HepG2 (cell line): ENCODE measurements around the gene RAB33B. TPM values are rescaled to one million over a fixed set of nuclear protein-coding genes. Genes with fewer than 3 reads are reported as not detected.

Source experiments
- ETV6 ChIP-seq: sonication (generic); formaldehyde crosslinking; conservative IDR thresholded peaks from 2 replicates; pipeline ENCODE4 v1.4.0; 2020; ENCODE audit warnings: missing genetic modification reagents
- FOXK2 ChIP-seq: fragments of 450-650 bp; IDR thresholded peaks from 2 replicates; pipeline ENCODE4 v1.6.1; 2016
- HMG20B ChIP-seq: conservative IDR thresholded peaks from 2 replicates; pipeline ENCODE4 v1.6.1; 2016; ENCODE audit warnings: missing genetic modification reagents, missing compliant biosample characterization
- JUNB ChIP-seq: sonication (generic); formaldehyde crosslinking; IDR thresholded peaks from 2 replicates; pipeline ENCODE4 v1.8.0; 2022; ENCODE audit warnings: missing genetic modification reagents, mild to moderate bottlenecking, borderline replicate concordance
- MZF1 ChIP-seq: sonication (generic); formaldehyde crosslinking; IDR thresholded peaks from 2 replicates; pipeline ENCODE4 v1.8.1; 2023; ENCODE audit warnings: mild to moderate bottlenecking, missing genetic modification reagents, borderline replicate concordance
- NONO ChIP-seq, 2 experiments: fragments of 450-650 bp in 1 of 2; sonication (generic) in 1 of 2; formaldehyde crosslinking in 1 of 2; IDR thresholded peaks in 1 of 2; conservative IDR thresholded peaks in 1 of 2; 2 replicates each; pipeline versions ENCODE4 v1.6.1 to v1.8.0; 2017 to 2022; ENCODE audit warnings: mild to moderate bottlenecking in 1 of 2, missing genetic modification reagents in 1 of 2, moderate library complexity in 1 of 2
- ZBTB21 ChIP-seq: sonication (generic); formaldehyde crosslinking; IDR thresholded peaks from 2 replicates; pipeline ENCODE4 v1.4.0; 2020; ENCODE audit warnings: missing genetic modification reagents
- ZBTB3 ChIP-seq: sonication (generic); formaldehyde crosslinking; IDR thresholded peaks from 2 replicates; pipeline ENCODE4 v1.4.0; 2020; ENCODE audit warnings: low read depth, mild to moderate bottlenecking, moderate library complexity, missing genetic modification reagents, borderline replicate concordance
- ZBTB8A ChIP-seq: sonication (generic); formaldehyde crosslinking; IDR thresholded peaks from 2 replicates; pipeline ENCODE4 v1.4.0; 2020; ENCODE audit warnings: mild to moderate bottlenecking, low read depth, missing genetic modification reagents, borderline replicate concordance
- ZNF546 ChIP-seq: sonication (generic); formaldehyde crosslinking; conservative IDR thresholded peaks from 2 replicates; pipeline ENCODE4 v1.8.1; 2023; ENCODE audit warnings: mild to moderate bottlenecking, missing genetic modification reagents
- ZNF724P ChIP-seq: sonication (generic); formaldehyde crosslinking; IDR thresholded peaks from 2 replicates; pipeline ENCODE4 v1.8.0; 2022; ENCODE audit warnings: missing genetic modification reagents, borderline replicate concordance
- ZNF772 ChIP-seq: sonication (generic); formaldehyde crosslinking; IDR thresholded peaks from 2 replicates; pipeline ENCODE4 v1.5.0; 2020; ENCODE audit warnings: mild to moderate bottlenecking, missing genetic modification reagents
- polyA plus RNA-seq, 8 experiments: library from polyadenylated mRNA; depleted of rRNA in 3 of 8; stranded (reverse) in 7 of 8; unstranded in 1 of 8; fragments of >200 nt; fragmentation: Illumina TruSeq in 4 of 8; extraction: Trizol in 4 of 8; gene quantifications; 2 replicates each; pipeline versions ENCODE4 v1.2.1 to v1.2.3, GENCODE V29; 2011 to 2016; ENCODE audit warnings: low read depth in 4 of 8, missing spikeins in 1 of 8, mixed read lengths in 1 of 8; ENCODE audit not compliant: insufficient read depth in 1 of 8
- total RNA-seq, 5 experiments: library from RNA; depleted of rRNA; stranded (reverse); fragments of >200 nt; fragmentation: Illumina TruSeq; extraction: Trizol; gene quantifications; 2 replicates each; pipeline ENCODE4 v1.2.3, GENCODE V29; 2016; ENCODE audit warnings: low read depth in 1 of 5
- TF ChIP-seq, protein P1 (sequence below): sonication (generic); formaldehyde crosslinking; IDR thresholded peaks from 2 replicates; pipeline ENCODE4 v1.5.0; 2020; ENCODE audit warnings: mild to moderate bottlenecking, missing genetic modification reagents, borderline replicate concordance
- TF ChIP-seq, protein P2 (sequence below): IDR thresholded peaks from 2 replicates; pipeline ENCODE4 v1.6.1; 2016; ENCODE audit warnings: missing compliant biosample characterization, missing genetic modification reagents, borderline replicate concordance

The RAB33B gene
- total and polyA plus RNA-seq, 2 of the 13 experiments (the other 11 are each of a cell fraction or from before 2014, with no cell fraction given): 7.6 to 8.1 TPM

DNA sequence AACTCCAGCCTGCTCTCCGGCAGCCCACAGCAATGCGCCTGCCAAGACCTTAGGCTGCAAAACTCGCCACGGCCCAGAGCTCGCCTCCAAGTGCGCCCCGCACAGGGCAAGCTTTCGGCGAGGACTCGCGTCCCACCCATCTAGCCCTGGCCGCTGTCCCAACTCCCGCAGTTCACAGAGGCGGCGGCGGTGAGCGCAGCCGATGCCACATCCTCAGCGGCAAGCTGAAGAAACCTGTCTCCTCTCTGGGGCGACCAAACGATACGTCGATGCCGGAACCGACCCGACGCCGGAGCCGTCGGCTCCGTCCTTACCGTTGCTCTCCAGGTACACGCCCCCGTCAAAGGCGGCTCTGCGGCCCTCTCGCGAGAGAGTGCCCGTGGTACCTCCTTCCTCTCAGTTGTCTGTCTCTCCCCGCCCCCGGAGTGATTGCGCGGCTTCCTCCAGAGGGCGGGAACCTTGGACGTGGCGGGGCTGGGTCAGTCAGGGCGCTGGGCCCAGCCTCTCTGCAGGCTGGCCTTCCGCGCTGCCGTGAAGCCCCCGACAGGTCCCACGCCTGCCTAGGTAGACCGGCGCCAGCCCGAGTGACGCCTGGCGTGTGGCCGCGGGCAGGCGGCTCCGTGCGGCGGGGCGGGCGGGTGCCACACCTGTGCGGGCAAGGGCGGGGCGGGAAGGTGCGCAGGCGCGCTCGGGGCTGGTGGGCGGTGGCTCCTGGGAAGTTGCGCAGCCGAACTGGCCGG, 380 bp upstream of the RAB33B start (continued):
- TF ChIP-seq, protein P1, sequence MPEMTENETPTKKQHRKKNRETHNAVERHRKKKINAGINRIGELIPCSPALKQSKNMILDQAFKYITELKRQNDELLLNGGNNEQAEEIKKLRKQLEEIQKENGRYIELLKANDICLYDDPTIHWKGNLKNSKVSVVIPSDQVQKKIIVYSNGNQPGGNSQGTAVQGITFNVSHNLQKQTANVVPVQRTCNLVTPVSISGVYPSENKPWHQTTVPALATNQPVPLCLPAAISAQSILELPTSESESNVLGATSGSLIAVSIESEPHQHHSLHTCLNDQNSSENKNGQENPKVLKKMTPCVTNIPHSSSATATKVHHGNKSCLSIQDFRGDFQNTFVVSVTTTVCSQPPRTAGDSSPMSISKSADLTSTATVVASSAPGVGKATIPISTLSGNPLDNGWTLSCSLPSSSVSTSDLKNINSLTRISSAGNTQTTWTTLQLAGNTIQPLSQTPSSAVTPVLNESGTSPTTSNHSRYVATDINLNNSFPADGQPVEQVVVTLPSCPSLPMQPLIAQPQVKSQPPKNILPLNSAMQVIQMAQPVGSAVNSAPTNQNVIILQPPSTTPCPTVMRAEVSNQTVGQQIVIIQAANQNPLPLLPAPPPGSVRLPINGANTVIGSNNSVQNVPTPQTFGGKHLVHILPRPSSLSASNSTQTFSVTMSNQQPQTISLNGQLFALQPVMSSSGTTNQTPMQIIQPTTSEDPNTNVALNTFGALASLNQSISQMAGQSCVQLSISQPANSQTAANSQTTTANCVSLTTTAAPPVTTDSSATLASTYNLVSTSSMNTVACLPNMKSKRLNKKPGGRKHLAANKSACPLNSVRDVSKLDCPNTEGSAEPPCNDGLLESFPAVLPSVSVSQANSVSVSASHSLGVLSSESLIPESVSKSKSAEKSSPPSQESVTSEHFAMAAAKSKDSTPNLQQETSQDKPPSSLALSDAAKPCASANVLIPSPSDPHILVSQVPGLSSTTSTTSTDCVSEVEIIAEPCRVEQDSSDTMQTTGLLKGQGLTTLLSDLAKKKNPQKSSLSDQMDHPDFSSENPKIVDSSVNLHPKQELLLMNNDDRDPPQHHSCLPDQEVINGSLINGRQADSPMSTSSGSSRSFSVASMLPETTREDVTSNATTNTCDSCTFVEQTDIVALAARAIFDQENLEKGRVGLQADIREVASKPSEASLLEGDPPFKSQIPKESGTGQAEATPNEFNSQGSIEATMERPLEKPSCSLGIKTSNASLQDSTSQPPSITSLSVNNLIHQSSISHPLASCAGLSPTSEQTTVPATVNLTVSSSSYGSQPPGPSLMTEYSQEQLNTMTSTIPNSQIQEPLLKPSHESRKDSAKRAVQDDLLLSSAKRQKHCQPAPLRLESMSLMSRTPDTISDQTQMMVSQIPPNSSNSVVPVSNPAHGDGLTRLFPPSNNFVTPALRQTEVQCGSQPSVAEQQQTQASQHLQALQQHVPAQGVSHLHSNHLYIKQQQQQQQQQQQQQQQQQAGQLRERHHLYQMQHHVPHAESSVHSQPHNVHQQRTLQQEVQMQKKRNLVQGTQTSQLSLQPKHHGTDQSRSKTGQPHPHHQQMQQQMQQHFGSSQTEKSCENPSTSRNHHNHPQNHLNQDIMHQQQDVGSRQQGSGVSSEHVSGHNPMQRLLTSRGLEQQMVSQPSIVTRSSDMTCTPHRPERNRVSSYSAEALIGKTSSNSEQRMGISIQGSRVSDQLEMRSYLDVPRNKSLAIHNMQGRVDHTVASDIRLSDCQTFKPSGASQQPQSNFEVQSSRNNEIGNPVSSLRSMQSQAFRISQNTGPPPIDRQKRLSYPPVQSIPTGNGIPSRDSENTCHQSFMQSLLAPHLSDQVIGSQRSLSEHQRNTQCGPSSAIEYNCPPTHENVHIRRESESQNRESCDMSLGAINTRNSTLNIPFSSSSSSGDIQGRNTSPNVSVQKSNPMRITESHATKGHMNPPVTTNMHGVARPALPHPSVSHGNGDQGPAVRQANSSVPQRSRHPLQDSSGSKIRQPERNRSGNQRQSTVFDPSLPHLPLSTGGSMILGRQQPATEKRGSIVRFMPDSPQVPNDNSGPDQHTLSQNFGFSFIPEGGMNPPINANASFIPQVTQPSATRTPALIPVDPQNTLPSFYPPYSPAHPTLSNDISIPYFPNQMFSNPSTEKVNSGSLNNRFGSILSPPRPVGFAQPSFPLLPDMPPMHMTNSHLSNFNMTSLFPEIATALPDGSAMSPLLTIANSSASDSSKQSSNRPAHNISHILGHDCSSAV (CRISPR knock-in tag): no peak; the same call in 1 of the 2 replicates
- no peak for TF ChIP-seq ZBTB21 (CRISPR knock-in tag)
- no peak for TF ChIP-seq NONO (IDR thresholded peaks at IDR 0.05)
- TF ChIP-seq NONO (CRISPR knock-in tag; conservative IDR thresholded peaks at IDR 0.05): peak; percentile 73; the same call in 1 of the 2 replicates
- TF ChIP-seq ZNF546 (CRISPR knock-in tag): no peak
- TF ChIP-seq JUNB (CRISPR knock-in tag): no peak
- TF ChIP-seq ZNF724P (CRISPR knock-in tag): 0 out of 2 replicates have a peak, but pooled peaks have one; percentile 24
- peak; percentile 35; the same call in 1 of the 2 replicates for TF ChIP-seq MZF1 (CRISPR knock-in tag)
- peak; percentile 67; the same call in 1 of the 2 replicates for TF ChIP-seq ZBTB3
- TF ChIP-seq HMG20B (CRISPR knock-in tag): no peak; the same call in 1 of the 2 replicates
- TF ChIP-seq, protein P2, sequence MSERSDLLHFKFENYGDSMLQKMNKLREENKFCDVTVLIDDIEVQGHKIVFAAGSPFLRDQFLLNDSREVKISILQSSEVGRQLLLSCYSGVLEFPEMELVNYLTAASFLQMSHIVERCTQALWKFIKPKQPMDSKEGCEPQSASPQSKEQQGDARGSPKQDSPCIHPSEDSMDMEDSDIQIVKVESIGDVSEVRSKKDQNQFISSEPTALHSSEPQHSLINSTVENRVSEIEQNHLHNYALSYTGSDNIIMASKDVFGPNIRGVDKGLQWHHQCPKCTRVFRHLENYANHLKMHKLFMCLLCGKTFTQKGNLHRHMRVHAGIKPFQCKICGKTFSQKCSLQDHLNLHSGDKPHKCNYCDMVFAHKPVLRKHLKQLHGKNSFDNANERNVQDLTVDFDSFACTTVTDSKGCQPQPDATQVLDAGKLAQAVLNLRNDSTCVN: peak; percentile 51; the same call in 1 of the 2 replicates
- no peak for TF ChIP-seq ETV6
- TF ChIP-seq FOXK2: no peak
- TF ChIP-seq ZNF772 (CRISPR knock-in tag): peak; percentile 16; the same call in 1 of the 2 replicates
- peak; percentile 85; the same call in 1 of the 2 replicates for TF ChIP-seq ZBTB8A (CRISPR knock-in tag)
